C4-2B (cell line): ENCODE data around the gene ANO10.

Source experiments
- H3K27ac ChIP-seq: fragments of 450-650 bp; 2 replicates; pipeline ENCODE4 v1.5.1; 2017
- CTCF ChIP-seq: fragments of 450-650 bp; conservative IDR thresholded peaks from 2 replicates; pipeline ENCODE4 v1.5.1; 2017; ENCODE audit warnings: mild to moderate bottlenecking
- ZFX ChIP-seq: fragments of 450-650 bp; IDR thresholded peaks from 2 replicates; pipeline ENCODE4 v1.6.1; 2017

Gene ANO10

GRCh38 chr3:43338295-43338694, 283.5 kb downstream of the ANO10 start:
- TF ChIP-seq ZFX (no peak), CTCF (no peak)
- no peak overlapping the region for H3K27ac ChIP-seq

GRCh38 chr3:43335799-43336198, 286.0 kb downstream of the ANO10 start:
- H3K27ac ChIP-seq: no peak overlapping the region
- TF ChIP-seq CTCF: no peak
- no peak for TF ChIP-seq ZFX

GRCh38 chr3:43334976-43335375, 286.8 kb downstream of the ANO10 start:
- no peak for TF ChIP-seq CTCF
- TF ChIP-seq ZFX: no peak
- H3K27ac ChIP-seq: no peak overlapping the region

GRCh38 chr3:43331381-43331780, 290.4 kb downstream of the ANO10 start:
- no peak for TF ChIP-seq CTCF
- TF ChIP-seq ZFX: no peak
- no peak overlapping the region for H3K27ac ChIP-seq

- TF ChIP-seq CTCF (no peak), ZFX (no peak)
Measured at GRCh38 chr3:43330981-43331380, 290.8 kb downstream of the ANO10 start.

GRCh38 chr3:43328653-43329052, 293.2 kb downstream of the ANO10 start:
- no peak overlapping the region for H3K27ac ChIP-seq
- TF ChIP-seq ZFX (no peak), CTCF (no peak)

More at GRCh38 chr3:43330981-43331380, 290.8 kb downstream of the ANO10 start:
- no peak overlapping the region for H3K27ac ChIP-seq

GRCh38 chr3:43327582-43327979, 294.2 kb downstream of the ANO10 start:
- no peak overlapping the region for H3K27ac ChIP-seq
- TF ChIP-seq ZFX (no peak), CTCF (no peak)
